IMR-90 (cell line): ENCODE data around the gene PLPP1. TPM values are rescaled to one million over a fixed set of nuclear protein-coding genes. Genes with fewer than 3 reads are reported as not detected.

Experiments used
- ATAC-seq: fragments of 200-7000 bp; cut with Tn5 transposase; 2 replicates; pipeline ENCODE4 v1.9.1; 2020; ENCODE audit warnings: low read depth, mild to moderate bottlenecking, moderate library complexity
- BruUV-seq: library from RNA; stranded (reverse); fragments of 400-500 nt; replicated peaks from 2 replicates; lab custom pipeline; 2021; lab: Mats Ljungman, UMichigan
- CTCF ChIA-PET: fragments of 300-600 bp; formaldehyde crosslinking; extraction: SDS; loops from one replicate; lab custom pipeline; 2021; ENCODE audit warnings: antibody characterized with exemption; lab: Yijun Ruan, JAX
- POLR2A ChIA-PET: fragments of 300-600 bp; sonication (Branson Sonifier 250); formaldehyde crosslinking; loops from one replicate; lab custom pipeline; 2022; ENCODE audit warnings: antibody characterized with exemption; ENCODE audit not compliant: unreplicated experiment; lab: Charles Lee
- DNase-seq: peaks from one replicate; pipeline ENCODE4 v3.0.0; 2013
- H2AFZ ChIP-seq: replicated peaks from 2 replicates; pipeline ENCODE3; 2013; ENCODE audit warnings: low read length, mild to moderate bottlenecking; ENCODE audit not compliant: poor library complexity
- H2AK5ac ChIP-seq: 2 replicates; pipeline ENCODE4 v1.6.1; 2013; ENCODE audit warnings: low read depth, low read length, inconsistent platforms
- H2AK9ac ChIP-seq: replicated peaks from 2 replicates; pipeline ENCODE3; 2013; ENCODE audit warnings: mild to moderate bottlenecking, low read depth, low read length, moderate library complexity; ENCODE audit not compliant: poor library complexity
- H2BK120ac ChIP-seq: 2 replicates; pipeline ENCODE4 v1.6.1; 2013; ENCODE audit warnings: low read depth, low read length, inconsistent platforms
- H2BK15ac ChIP-seq: 3 replicates; pipeline ENCODE4 v1.6.1; 2013; ENCODE audit warnings: low read depth, low read length, inconsistent platforms
- H2BK20ac ChIP-seq: 2 replicates; pipeline ENCODE4 v1.6.1; 2013; ENCODE audit warnings: low read depth, mild to moderate bottlenecking, inconsistent platforms, low read length, moderate library complexity
- H2BK5ac ChIP-seq: 2 replicates; pipeline ENCODE4 v1.6.1; 2013; ENCODE audit warnings: mild to moderate bottlenecking, low read depth, low read length, inconsistent platforms; ENCODE audit not compliant: poor library complexity, severe bottlenecking
- H3K14ac ChIP-seq: replicated peaks from 2 replicates; pipeline ENCODE4 v1.6.1; 2013; ENCODE audit warnings: low read depth, low read length, inconsistent platforms
- H3K18ac ChIP-seq: 2 replicates; pipeline ENCODE4 v1.6.1; 2013; ENCODE audit warnings: low read depth, low read length, control low read depth
- H3K23ac ChIP-seq: 2 replicates; pipeline ENCODE4 v1.6.1; 2013; ENCODE audit warnings: low read depth, low read length, inconsistent platforms
- H3K27ac ChIP-seq: 2 replicates; pipeline ENCODE4 v1.5.1; 2013; ENCODE audit warnings: mild to moderate bottlenecking, control low read depth, low read length; ENCODE audit not compliant: insufficient read depth
- H3K27me3 ChIP-seq: 2 replicates; pipeline ENCODE4 v1.6.1; 2013; ENCODE audit warnings: low read length; ENCODE audit not compliant: control insufficient read depth, insufficient read depth
- H3K36me3 ChIP-seq: 2 replicates; pipeline ENCODE4 v1.6.1; 2013; ENCODE audit warnings: low read length, mixed read lengths; ENCODE audit not compliant: control insufficient read depth, insufficient read depth
- H3K4ac ChIP-seq: 2 replicates; pipeline ENCODE4 v1.6.1; 2013; ENCODE audit warnings: low read depth, low read length, inconsistent platforms
- H3K4me1 ChIP-seq: 2 replicates; pipeline ENCODE4 v1.6.1; 2013; ENCODE audit warnings: low read length, mixed read lengths; ENCODE audit not compliant: control insufficient read depth, insufficient read depth
- H3K4me2 ChIP-seq: 2 replicates; pipeline ENCODE4 v1.6.1; 2013; ENCODE audit warnings: low read depth, mild to moderate bottlenecking, control low read depth, low read length, moderate library complexity
- H3K4me3 ChIP-seq: 2 replicates; pipeline ENCODE4 v1.5.1; 2013; ENCODE audit warnings: low read depth, mild to moderate bottlenecking, control low read depth, low read length, moderate library complexity; ENCODE audit not compliant: insufficient read depth
- H3K56ac ChIP-seq: 2 replicates; pipeline ENCODE4 v1.6.1; 2013; ENCODE audit warnings: low read length, inconsistent platforms; ENCODE audit not compliant: insufficient read depth; ENCODE audit errors: extremely low read depth
- H3K79me1 ChIP-seq, 2 experiments: 2 replicates each; pipeline ENCODE4 v1.6.1; 2013; ENCODE audit warnings: low read length in 2 of 2, inconsistent platforms in 1 of 2, low read depth in 1 of 2
- H3K9ac ChIP-seq: 2 replicates; pipeline ENCODE4 v1.6.1; 2013; ENCODE audit warnings: low read depth, low read length, control low read depth
- H3K9me1 ChIP-seq: 2 replicates; pipeline ENCODE4 v1.6.1; 2013; ENCODE audit warnings: low read length, inconsistent platforms; ENCODE audit not compliant: insufficient read depth
- H3K9me3 ChIP-seq: 2 replicates; pipeline ENCODE4 v1.6.1; 2013; ENCODE audit warnings: low read length; ENCODE audit not compliant: control insufficient read depth, insufficient read depth
- H4K20me1 ChIP-seq: 2 replicates; pipeline ENCODE4 v1.6.1; 2013; ENCODE audit warnings: low read length, inconsistent platforms; ENCODE audit not compliant: insufficient read depth
- H4K5ac ChIP-seq: 2 replicates; pipeline ENCODE4 v1.6.1; 2013; ENCODE audit warnings: mild to moderate bottlenecking, low read depth, low read length, control low read depth
- H4K8ac ChIP-seq, 2 experiments: 2 replicates each; pipeline ENCODE4 v1.6.1; 2013; ENCODE audit warnings: low read depth in 2 of 2, low read length in 2 of 2, control low read depth in 1 of 2, inconsistent platforms in 1 of 2
- H4K91ac ChIP-seq: 2 replicates; pipeline ENCODE4 v1.6.1; 2013; ENCODE audit warnings: low read depth, low read length, inconsistent platforms; ENCODE audit not compliant: insufficient read depth
- CHD1 ChIP-seq: IDR thresholded peaks from 2 replicates; pipeline ENCODE4 v1.6.1; 2012; ENCODE audit warnings: low read depth, low read length, improper control_type of control experiment
- FOS ChIP-seq: fragments of 150-350 bp; IDR thresholded peaks from 2 replicates; pipeline ENCODE4 v1.6.1; 2016; ENCODE audit warnings: low read depth, low read length
- MAFK ChIP-seq: IDR thresholded peaks from 2 replicates; pipeline ENCODE4 v1.6.1; 2012; ENCODE audit warnings: low read depth, low read length, improper control_type of control experiment
- SMC3 ChIP-seq: fragments of 150-350 bp; IDR thresholded peaks from 2 replicates; pipeline ENCODE4 v1.6.1; 2016; ENCODE audit warnings: low read depth, mild to moderate bottlenecking, antibody characterized with exemption, low read length, moderate library complexity
- WGBS, 2 experiments: methylation state at CpG; one replicate each; pipeline versions ENCODE4 v1.1.5 to v1.1.7; 2013; ENCODE audit warnings: missing lambda C conversion rate in 2 of 2; ENCODE audit not compliant: insufficient read length in 1 of 2; ENCODE audit errors: extremely low coverage in 2 of 2; 5-methylcytosine and 5-hydroxymethylcytosine counted together
- dilution Hi-C: fragments of 300-500 bp; cut with HindIII; formaldehyde crosslinking; loops from one replicate; pipeline ENCODE4 v1.14.3; 2018; ENCODE audit warnings: low sequenced_read_pairs; ENCODE audit not compliant: unreplicated experiment
- in situ Hi-C: fragments of 300-500 bp; cut with MboI; formaldehyde crosslinking; loops from 3 replicates; pipeline ENCODE4 v1.14.3; 2019; ENCODE audit warnings: low sequenced_read_pairs, inconsistent platforms, mixed read lengths
- intact Hi-C: fragments of 100-400 bp; cut with micrococcal nuclease; formaldehyde crosslinking; loops from 2 replicates; pipeline ENCODE4 v1.10.0; 2022
- polyA plus RNA-seq, 3 experiments: library from polyadenylated mRNA; depleted of rRNA; stranded (reverse); fragments of >200 nt; gene quantifications; 2 replicates each; pipeline ENCODE4 v1.2.3, GENCODE V29; 2012; ENCODE audit warnings: low replicate concordance in 1 of 3
- total RNA-seq: library from RNA; depleted of rRNA; stranded (reverse); fragments of >200 nt; gene quantifications from 2 replicates; pipeline ENCODE4 v1.2.3, GENCODE V29; 2012

Gene PLPP1
- total and polyA plus RNA-seq, 2 of the 4 experiments (the other 2 are of a cell fraction) = 19.2 to 21.3 TPM

GRCh38 chr5:55472642-55473041 lies 62.1 kb downstream of the PLPP1 start:
- H3K27me3 ChIP-seq = no peaks in the 10 kb centered on the region
- H3K14ac ChIP-seq = no peak overlapping the region
- H4K20me1 ChIP-seq = no peaks in the 10 kb centered on the region
- H3K27ac ChIP-seq = no peak overlapping the region
- H3K9me3 ChIP-seq = no peaks in the 10 kb centered on the region
- CTCF ChIA-PET = no interaction called here
- no peak overlapping the region for H2BK120ac ChIP-seq
- H2AFZ ChIP-seq = no peak overlapping the region
- no peak overlapping the region for H2BK5ac ChIP-seq
- POLR2A ChIA-PET = no interaction called here
- H3K23ac ChIP-seq = no peak overlapping the region
- H4K8ac ChIP-seq = no peak overlapping the region
- H4K91ac ChIP-seq = no peak overlapping the region
- no peak overlapping the region for H3K4ac ChIP-seq
- no CpG with 5 or more reads among the region's 1 CpG for WGBS, 2 experiments
- no peak overlapping the region for H2BK15ac ChIP-seq
- H2AK5ac ChIP-seq = no peak overlapping the region
- intact Hi-C loops = no loop called here
- in situ Hi-C loops = no loop called here
- H4K5ac ChIP-seq = no peak overlapping the region
- no peak overlapping the region for H3K4me3 ChIP-seq
- H3K18ac ChIP-seq = no peak overlapping the region
- no peak overlapping the region for H3K4me2 ChIP-seq
- no peaks in the 10 kb centered on the region for H3K4me1 ChIP-seq
- no peaks in the 10 kb centered on the region for H3K36me3 ChIP-seq
- no peak overlapping the region for H3K9ac ChIP-seq
- no peaks in the 10 kb centered on the region for H3K9me1 ChIP-seq
- H2AK9ac ChIP-seq = no peak overlapping the region
- DNase-seq = no peak
- peaks cover 2 to 5% of the 10 kb centered on the region in 2 experiments; a peak in 2 of 4 replicates for H3K79me1 ChIP-seq
- no peak overlapping the region for H2BK20ac ChIP-seq
- TF ChIP-seq MAFK (peak; percentile 92), CHD1 (no peak), FOS (no peak), SMC3 (no peak)
- ATAC-seq = no peak
- BruUV-seq = no TSS peak
- dilution Hi-C loops = no loop called here
- H3K56ac ChIP-seq = no peak overlapping the region
